GM19035 (cell line): ENCODE measurements around the gene HPS1.

Source experiments
- ATAC-seq: cut with Tn5 transposase; IDR thresholded peaks from one replicate; pipeline ENCODE4 v1.9.1; 2021; ENCODE audit not compliant: unreplicated experiment

The HPS1 gene

GRCh38 chr10:98465866-98466265 is 19.1 kb upstream of the HPS1 start:
- no peak for ATAC-seq

DNA sequence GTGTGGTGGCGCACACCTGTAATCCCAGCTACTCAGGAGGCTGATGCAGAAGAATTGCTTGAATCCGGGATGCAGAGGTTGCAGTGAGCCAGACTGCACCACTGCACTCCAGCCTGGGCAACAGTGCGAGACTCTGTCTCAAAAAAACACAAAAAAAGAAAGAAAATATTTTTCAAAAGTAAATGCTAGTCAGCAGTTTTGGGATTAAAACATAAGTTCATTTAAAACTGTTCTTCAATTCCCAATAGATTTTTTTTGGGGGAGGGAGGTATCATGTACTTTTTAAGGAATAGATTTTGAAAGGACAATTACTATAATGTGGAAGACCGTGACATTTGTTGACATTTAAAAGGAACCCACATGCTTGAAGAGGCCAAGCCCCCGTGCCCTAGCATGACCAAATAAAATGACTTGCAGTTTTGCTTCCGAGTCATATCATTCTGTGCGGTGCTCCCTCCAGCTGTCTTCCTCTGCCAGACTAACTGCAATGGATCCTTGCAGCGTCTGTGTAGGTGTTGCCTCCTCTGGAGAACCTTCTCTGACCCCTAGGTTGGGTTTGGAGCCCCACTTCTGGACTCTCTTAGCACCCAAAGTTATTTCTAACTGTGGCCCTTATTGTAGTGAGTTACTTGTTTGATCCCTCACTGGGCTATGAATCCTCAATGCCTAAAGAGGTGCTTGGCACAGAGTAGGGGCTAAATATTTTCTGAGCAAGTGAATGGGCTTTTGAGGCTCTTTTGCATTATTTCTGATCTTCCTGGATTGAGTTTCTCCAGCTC is 17.4 kb upstream of the HPS1 start:
- no peak for ATAC-seq

DNA sequence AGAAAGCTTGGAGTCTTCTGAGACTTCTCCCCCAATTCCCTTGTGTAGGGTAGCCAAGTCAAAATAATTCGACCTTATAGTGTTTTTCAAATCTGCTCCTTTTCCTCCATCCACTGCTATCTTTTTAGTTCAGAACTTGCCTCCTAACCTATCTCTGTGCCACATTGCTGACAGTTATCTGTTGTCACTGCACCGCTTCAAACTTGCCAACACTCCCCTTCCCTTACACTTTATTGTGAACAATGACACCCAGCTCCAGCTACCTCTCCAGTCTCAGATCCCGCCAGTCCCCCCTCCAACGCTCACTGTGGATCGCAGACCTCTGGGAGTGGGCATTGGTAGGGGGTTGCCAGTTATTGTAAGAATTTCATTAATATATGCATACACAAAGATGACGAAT is 16.3 kb upstream of the HPS1 start:
- ATAC-seq: no peak

DNA sequence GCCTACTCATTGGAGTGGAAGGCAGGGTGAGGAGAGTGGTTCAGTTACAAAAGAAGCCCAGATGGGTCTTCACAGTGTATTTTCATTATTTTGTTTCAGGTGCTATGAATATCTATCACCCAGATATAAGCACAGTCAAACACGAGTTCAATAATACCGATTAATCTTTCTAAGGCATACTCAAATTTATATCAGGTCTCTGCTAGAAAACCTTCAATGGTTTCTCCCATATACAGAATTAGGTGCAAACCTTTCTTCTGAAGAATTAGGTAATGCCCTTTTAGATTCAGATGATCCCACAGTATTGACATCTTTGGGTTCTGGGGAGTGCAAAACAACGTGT is 14.7 kb upstream of the HPS1 start:
- no peak for ATAC-seq

GRCh38 chr10:98460837-98461499 is 14.2 kb upstream of the HPS1 start:
- no peak for ATAC-seq

DNA sequence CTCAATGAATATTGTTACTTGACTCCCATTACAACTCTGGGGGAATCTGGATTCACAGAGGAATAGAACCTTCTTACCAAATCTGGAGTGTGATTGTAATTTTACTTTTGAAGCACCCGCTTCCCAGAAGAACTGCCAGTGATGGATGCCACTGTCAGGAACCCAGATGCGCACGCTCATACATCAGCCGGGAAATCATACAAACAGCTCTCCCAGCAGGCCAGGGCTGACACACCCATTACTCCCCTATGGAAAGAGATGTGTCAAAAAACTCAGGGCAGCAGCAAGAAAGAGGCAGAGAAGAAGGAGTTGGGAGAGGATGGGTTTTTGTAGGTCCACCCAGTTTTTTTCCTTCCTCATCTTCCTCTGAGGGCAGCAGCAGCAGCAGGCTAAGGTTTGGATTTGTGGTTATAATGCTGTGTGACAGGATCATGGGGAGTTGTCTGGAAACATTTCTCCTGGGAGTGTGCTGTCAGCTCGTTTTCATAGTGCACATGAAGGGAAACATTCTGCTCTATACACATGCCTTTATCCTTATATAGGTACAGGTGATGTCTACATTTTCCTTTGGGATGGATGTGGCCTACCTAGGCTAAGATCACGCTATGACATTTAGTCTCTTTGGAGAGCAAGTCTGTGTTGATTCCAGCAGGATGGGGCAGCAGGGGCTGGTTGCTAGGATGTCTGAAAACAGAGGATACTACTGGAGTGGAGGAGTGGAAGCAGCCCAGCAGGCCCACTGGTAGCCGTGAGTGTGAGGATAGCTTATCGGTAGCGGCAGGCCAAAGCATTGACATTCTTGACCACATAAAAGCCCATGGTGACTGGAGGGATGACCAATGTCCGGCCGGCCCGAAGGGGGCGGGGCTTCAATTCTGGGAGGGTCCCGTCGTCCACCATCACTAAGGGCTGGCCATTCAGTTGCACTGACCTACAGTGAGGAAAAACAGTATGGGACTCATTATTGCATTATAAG is 12.4 kb upstream of the HPS1 start:
- no peak for ATAC-seq

DNA sequence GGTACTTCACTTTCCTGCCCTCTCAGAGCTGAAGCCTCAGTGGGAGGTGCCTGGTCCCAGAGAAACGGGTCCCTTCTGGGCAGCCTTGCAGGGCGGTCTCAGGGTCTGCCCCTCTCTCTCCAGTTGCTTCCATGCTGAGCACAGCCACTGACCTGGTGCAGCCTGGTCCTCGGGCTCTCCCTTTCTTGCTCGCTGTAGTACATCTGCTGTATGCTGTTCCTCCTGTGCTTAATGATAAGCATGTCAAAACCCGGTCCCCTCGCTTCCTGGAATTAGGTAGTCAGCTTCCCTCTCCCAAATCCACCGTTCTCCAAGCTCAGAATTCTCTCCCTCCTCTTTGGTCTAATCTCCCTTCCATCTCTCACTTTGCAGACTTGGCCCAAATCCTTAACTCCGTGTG is 11.0 kb upstream of the HPS1 start:
- no peak for ATAC-seq

DNA sequence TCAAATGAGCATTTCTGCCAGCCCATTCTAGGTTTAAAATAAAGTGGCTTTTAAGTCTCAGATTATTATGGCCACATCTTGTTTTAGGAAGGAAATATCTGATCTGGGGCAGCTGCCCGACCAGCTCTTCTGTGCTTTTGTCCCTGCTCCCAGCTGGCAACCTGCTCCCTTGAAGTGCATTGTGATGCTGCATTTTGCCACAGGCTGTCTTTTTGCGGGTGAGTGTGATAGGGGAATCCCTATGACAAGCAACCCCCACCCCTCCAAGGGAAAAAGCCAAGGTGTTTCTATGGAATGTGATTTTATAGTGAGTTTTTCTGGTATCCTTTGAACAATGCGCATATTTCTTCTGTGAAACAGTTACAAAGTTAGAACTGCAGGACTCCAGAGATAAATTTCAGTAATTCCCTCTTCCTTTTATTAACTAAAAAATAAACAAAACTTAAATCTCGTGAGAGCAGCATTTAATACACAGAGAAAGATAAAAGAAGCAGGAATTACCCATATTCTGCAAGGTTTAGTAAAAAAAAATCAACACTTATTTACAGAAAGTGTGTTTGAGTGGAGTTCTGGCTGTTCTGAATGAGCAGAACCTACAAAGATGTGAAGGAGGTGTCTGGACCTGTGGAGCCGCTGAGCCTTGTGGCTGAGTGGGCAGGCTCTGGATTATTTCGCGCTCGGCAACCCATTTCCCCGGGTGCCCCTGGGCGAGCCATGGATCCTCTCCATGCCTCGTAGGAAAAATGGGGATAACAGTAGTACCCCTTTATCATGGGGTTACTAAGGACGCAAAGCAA is 10.1 kb upstream of the HPS1 start:
- ATAC-seq: no peak

DNA sequence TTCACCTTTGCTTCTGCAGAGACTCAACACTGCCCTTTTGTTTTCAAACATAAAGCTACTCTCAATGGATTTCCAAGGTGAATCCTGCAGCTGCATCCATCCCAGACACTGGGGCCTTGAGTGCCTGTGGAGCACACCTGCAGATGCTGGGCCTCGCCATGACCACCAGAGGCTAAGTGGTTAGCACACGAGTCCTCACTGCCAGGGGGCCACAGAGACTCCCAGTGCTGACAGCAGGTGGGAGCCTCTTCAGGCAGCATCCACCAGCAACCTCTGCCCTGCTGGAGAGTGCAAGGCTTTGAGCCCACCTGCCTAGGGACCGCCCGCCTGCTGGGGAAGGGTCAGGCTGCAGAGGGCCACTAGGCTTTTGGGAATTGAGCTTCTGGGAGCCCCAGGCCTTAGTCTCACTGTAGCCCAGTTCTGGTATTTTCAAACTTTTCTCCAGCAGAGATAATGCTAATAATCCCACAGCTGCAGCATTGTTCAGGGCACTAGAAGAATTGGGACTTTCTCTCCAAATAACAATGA is 9.4 kb upstream of the HPS1 start:
- ATAC-seq: no peak

DNA sequence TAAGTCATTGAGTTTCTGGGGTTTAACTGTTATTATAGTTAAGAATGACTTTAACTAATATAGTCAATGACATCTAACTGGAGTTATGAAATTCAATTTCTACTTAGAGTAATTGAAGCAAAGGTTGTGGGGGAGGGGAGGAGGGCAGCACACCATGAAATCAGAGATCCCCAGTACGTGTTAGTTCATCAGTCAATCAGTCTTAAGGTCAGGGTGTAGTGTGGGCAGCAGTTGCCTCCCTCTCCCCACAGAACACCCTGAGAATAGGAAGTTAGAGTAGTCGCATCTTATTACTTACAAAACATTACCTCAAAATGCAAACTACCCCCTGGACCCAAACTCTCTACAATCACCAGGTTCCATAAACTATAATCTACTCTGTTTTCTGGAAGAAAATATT is 7.0 kb upstream of the HPS1 start:
- ATAC-seq: no peak

GRCh38 chr10:98450618-98451017 is 3.9 kb upstream of the HPS1 start:
- no peak for ATAC-seq

DNA sequence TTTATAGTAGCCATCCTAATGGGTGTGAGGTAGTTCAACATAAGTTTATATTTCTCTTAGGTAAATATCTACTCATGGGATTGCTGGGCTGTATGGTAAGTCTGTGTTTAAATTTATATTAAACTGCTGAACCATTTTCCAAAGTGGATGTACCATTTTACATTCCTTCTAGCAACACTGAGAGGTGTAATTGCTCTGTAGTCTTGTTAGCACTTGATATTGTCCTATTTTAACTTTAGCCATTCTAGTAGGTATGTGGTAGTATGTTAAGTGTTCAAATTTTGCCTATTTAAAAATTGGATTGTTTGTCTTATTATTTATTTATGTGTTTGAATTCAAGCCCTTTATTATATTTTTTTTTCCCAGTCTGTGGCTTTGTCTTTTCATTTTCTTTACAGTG is 2.6 kb upstream of the HPS1 start:
- no peak for ATAC-seq

- peak; percentile 42 for ATAC-seq
Measured at GRCh38 chr10:98446151-98446660, 529 bp downstream of the HPS1 start.

GRCh38 chr10:98445200-98445812 is 1.4 kb downstream of the HPS1 start:
- no peak for ATAC-seq

GRCh38 chr10:98444314-98445006 is 2.3 kb downstream of the HPS1 start:
- ATAC-seq: no peak

DNA sequence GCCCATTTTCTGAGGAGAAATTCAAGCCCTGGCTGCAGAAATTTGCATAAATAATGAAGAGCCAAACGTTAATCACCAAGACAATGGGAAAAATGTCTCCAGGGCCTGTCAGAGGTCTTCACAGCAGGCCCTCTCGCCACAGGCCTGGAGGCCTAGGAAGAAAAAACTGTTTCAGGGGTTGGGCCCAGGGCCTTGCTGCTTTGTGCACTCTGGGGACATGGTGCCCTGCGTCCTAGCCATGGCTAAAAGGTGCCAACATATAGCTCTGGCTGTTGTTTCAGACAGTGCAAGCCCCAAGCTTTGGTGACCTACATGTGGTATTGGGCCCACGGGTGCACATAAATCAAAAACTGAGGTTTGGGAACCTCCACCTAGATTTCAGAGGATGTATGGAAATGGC is 8.0 kb downstream of the HPS1 start:
- ATAC-seq: no peak

DNA sequence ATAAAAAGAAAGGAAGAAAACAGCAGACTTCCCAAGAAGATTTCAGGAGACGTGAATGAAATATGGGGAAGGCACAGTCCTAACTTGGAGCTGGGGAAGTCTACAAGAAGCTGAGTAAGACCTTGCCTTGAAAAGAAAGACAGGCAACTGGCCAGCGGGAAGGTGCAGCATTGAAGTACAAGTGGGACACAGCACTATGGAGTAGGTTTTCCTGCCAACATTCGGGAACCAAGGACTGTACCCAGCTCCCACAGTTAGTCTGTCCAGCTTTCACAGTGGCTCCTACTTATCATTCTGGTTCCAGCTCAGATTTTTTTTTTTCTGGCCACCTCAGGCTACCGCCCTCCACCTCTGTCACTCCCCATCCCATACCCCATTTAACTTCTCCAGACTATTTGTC is 10.0 kb downstream of the HPS1 start:
- no peak for ATAC-seq

- ATAC-seq: no peak
Measured at GRCh38 chr10:98435178-98435577, 11.6 kb downstream of the HPS1 start.
